Upper lobe of right lung (tissue), 1 donor: ENCODE data around the gene FNIP1. TPM values are rescaled to one million over a fixed set of nuclear protein-coding genes. Genes with fewer than 3 reads are reported as not detected.
"Not testable (repeated sequence)": the region's sequence is repeated elsewhere in the genome, so short reads cannot be mapped to it uniquely, and the experiment has no call there.

ENCODE experiments used
- ATAC-seq: fragments of 200-7000 bp; cut with Tn5 transposase; one replicate; pipeline ENCODE4 v1.9.1; 2020; ENCODE audit warnings: mild to moderate bottlenecking, moderate library complexity
- DNase-seq: peaks from one replicate; pipeline ENCODE4 v3.0.0-alpha.2; 2020
- H3K27ac ChIP-seq: fragments of 200-600 bp; one replicate; pipeline ENCODE4 v1.8.0; 2022
- H3K27me3 ChIP-seq: fragments of 200-600 bp; one replicate; pipeline ENCODE4 v1.8.0; 2022; ENCODE audit warnings: mild to moderate bottlenecking
- H3K36me3 ChIP-seq: fragments of 200-600 bp; one replicate; pipeline ENCODE4 v1.8.0; 2022
- H3K4me1 ChIP-seq: fragments of 200-600 bp; one replicate; pipeline ENCODE4 v1.8.0; 2022
- H3K4me3 ChIP-seq: fragments of 200-600 bp; one replicate; pipeline ENCODE4 v1.8.0; 2022; ENCODE audit warnings: mild to moderate bottlenecking
- H3K9me3 ChIP-seq: fragments of 200-600 bp; one replicate; pipeline ENCODE4 v1.8.0; 2022
- CTCF ChIP-seq: fragments of 200-600 bp; IDR thresholded peaks from one replicate; pipeline ENCODE4 v1.8.0; 2022; ENCODE audit warnings: antibody characterized with exemption
- intact Hi-C: fragments of 100-400 bp; cut with DNase I; formaldehyde crosslinking; loops from one replicate; pipeline ENCODE4 v1.11.0; 2022
- total RNA-seq: library from RNA; stranded (reverse); fragmentation: NEBNext Ultra II Directional; extraction: Animal tissue kit (Norgen Biotek cat#: 25700); gene quantifications from one replicate; pipeline ENCODE4 v1.2.1, GENCODE V29; 2021
- donor health status: DM: no; HTN: yes; CAD: no; lungs with severe emphysema.

The FNIP1 gene
- total RNA-seq, 1 donor from 2014 or later: 42.7 TPM

GRCh38 chr5:131628990-131629389 is 167.8 kb downstream of the FNIP1 start:
- Histone ChIP-seq H3K27me3 (no peaks in the 10 kb centered on the region), H3K36me3 (no peaks in the 10 kb centered on the region), H3K4me1 (peaks cover 28% of the 10 kb centered on the region), H3K27ac (no peak overlapping the region), H3K9me3 (no peaks in the 10 kb centered on the region), H3K4me3 (no peak overlapping the region)
- intact Hi-C loops: no loop called here
- no peak for DNase-seq
- TF ChIP-seq CTCF: no peak
- ATAC-seq: no peak

GRCh38 chr5:131627207-131627865 is 169.5 kb downstream of the FNIP1 start:
- ATAC-seq: no peak
- H3K4me3 ChIP-seq: no peak overlapping the region
- H3K4me1 ChIP-seq: peaks cover 12% of the 10 kb centered on the region
- no peaks in the 10 kb centered on the region for H3K9me3 ChIP-seq
- H3K36me3 ChIP-seq: no peaks in the 10 kb centered on the region
- intact Hi-C loops: no loop called here
- DNase-seq: no peak
- no peak for TF ChIP-seq CTCF
- no peaks in the 10 kb centered on the region for H3K27me3 ChIP-seq
- H3K27ac ChIP-seq: no peak overlapping the region

GRCh38 chr5:131622633-131623032 is 174.2 kb downstream of the FNIP1 start:
- Histone ChIP-seq H3K4me1 (peaks cover 17% of the 10 kb centered on the region), H3K36me3 (no peaks in the 10 kb centered on the region), H3K9me3 (no peaks in the 10 kb centered on the region), H3K27ac (no peak overlapping the region), H3K4me3 (no peak overlapping the region), H3K27me3 (no peaks in the 10 kb centered on the region)
- ATAC-seq: no peak
- DNase-seq: no peak
- intact Hi-C loops: no loop called here
- no peak for TF ChIP-seq CTCF

GRCh38 chr5:131621164-131621563 is 175.7 kb downstream of the FNIP1 start:
- H3K27me3 ChIP-seq, intact Hi-C loops, ATAC-seq, H3K36me3 ChIP-seq, H3K9me3 ChIP-seq, H3K27ac ChIP-seq, H3K4me3 ChIP-seq, DNase-seq: not testable (repeated sequence)
- peaks cover 17% of the 10 kb centered on the region for H3K4me1 ChIP-seq

GRCh38 chr5:131619102-131619501 is 177.7 kb downstream of the FNIP1 start:
- Histone ChIP-seq H3K36me3 (no peaks in the 10 kb centered on the region), H3K4me1 (peaks cover 27% of the 10 kb centered on the region), H3K27me3 (no peaks in the 10 kb centered on the region), H3K4me3 (no peak overlapping the region), H3K9me3 (no peaks in the 10 kb centered on the region), H3K27ac (no peak overlapping the region)
- intact Hi-C loops: no loop called here
- DNase-seq (no peak), ATAC-seq (no peak)
- no peak for TF ChIP-seq CTCF

- H3K36me3 ChIP-seq: no peaks in the 10 kb centered on the region
- TF ChIP-seq CTCF: no peak
- H3K9me3 ChIP-seq: no peaks in the 10 kb centered on the region
- H3K4me1 ChIP-seq: peaks cover 27% of the 10 kb centered on the region
- no peak for ATAC-seq
- no peaks in the 10 kb centered on the region for H3K27me3 ChIP-seq
- intact Hi-C loops: no loop called here
- DNase-seq: no peak
- H3K4me3 ChIP-seq: no peak overlapping the region
- no peak overlapping the region for H3K27ac ChIP-seq
These were observed 179.5 kb downstream of the FNIP1 start for GRCh38 chr5:131617140-131617822.
